SU-DHL-6 (cell line): ENCODE results near the gene DHRS7B.

Source experiments
- H2AFZ ChIP-seq: fragments of 200-600 bp; sonication (generic); 2 replicates; pipeline ENCODE4 v1.6.1; 2014; ENCODE audit warnings: low read depth, mild to moderate bottlenecking, moderate library complexity, mixed read lengths, antibody characterized with exemption, low read length; ENCODE audit not compliant: severe bottlenecking
- H3F3A ChIP-seq: fragments of 200-600 bp; shearing (Covaris generic); 2 replicates; pipeline ENCODE4 v1.6.0; 2016; ENCODE audit warnings: antibody characterized with exemption, mild to moderate bottlenecking; ENCODE audit not compliant: insufficient read depth
- H3K27ac ChIP-seq: fragments of 200-600 bp; sonication (generic); 2 replicates; pipeline ENCODE4 v1.5.1; 2016; ENCODE audit warnings: low read depth, mild to moderate bottlenecking, low read length, moderate library complexity, mixed read lengths
- H3K27me3 ChIP-seq: fragments of 200-600 bp; sonication (generic), shearing (Covaris generic); 2 replicates; pipeline ENCODE4 v1.6.0; 2014; ENCODE audit warnings: mild to moderate bottlenecking, low read length
- H3K36me3 ChIP-seq: fragments of 200-600 bp; sonication (generic); 2 replicates; pipeline ENCODE4 v1.6.1; 2014; ENCODE audit warnings: mild to moderate bottlenecking, low read length, mixed read lengths
- H3K4me2 ChIP-seq: fragments of 300-600, 200-600 bp; shearing (Covaris generic), sonication (generic); 2 replicates; pipeline ENCODE4 v1.6.0; 2014; ENCODE audit warnings: low read length, low read depth, mild to moderate bottlenecking; ENCODE audit not compliant: poor library complexity, severe bottlenecking
- H3K4me3 ChIP-seq: fragments of 200-600 bp; sonication (generic); 2 replicates; pipeline ENCODE4 v1.5.1; 2014; ENCODE audit warnings: antibody characterized with exemption, low read length, mild to moderate bottlenecking, mixed read lengths; ENCODE audit not compliant: insufficient read depth, poor library complexity, severe bottlenecking
- H3K79me2 ChIP-seq: fragments of 200-600 bp; sonication (generic); 2 replicates; pipeline ENCODE4 v1.6.1; 2014; ENCODE audit warnings: mild to moderate bottlenecking, low read length, moderate library complexity; ENCODE audit not compliant: insufficient read depth
- H3K9ac ChIP-seq: fragments of 200-600 bp; sonication (generic); 2 replicates; pipeline ENCODE4 v1.7.0; 2014; ENCODE audit warnings: mild to moderate bottlenecking, low read length
- H3K9me2 ChIP-seq: fragments of 200-600 bp; sonication (generic); replicated peaks from 2 replicates; pipeline ENCODE4 v1.6.1; 2014; ENCODE audit warnings: low read length; ENCODE audit not compliant: insufficient read depth
- H3K9me3 ChIP-seq: fragments of 200-600 bp; sonication (generic); 2 replicates; pipeline ENCODE4 v1.6.1; 2014; ENCODE audit warnings: low read length, mixed read lengths; ENCODE audit not compliant: insufficient read depth
- H4K20me1 ChIP-seq: fragments of 200-600 bp; sonication (generic); 2 replicates; pipeline ENCODE4 v1.6.1; 2014; ENCODE audit warnings: low read depth, mild to moderate bottlenecking, antibody characterized with exemption, low read length, moderate library complexity, mixed read lengths
- EZH2phosphoT487 ChIP-seq: fragments of 200-600 bp; sonication (generic), shearing (Covaris generic); conservative IDR thresholded peaks from 2 replicates; pipeline ENCODE4 v1.6.1; 2018; ENCODE audit warnings: mild to moderate bottlenecking, antibody characterized with exemption, low read length, moderate library complexity, mixed read lengths
- TF ChIP-seq, protein P1 (sequence below): fragments of 200-600 bp; sonication (generic); IDR thresholded peaks from one replicate; pipeline ENCODE4 v1.5.1; 2017; ENCODE audit warnings: antibody characterized with exemption, mild to moderate bottlenecking, low read length, moderate library complexity; ENCODE audit not compliant: insufficient read depth, poor library complexity, severe bottlenecking

DHRS7B gene

DNA sequence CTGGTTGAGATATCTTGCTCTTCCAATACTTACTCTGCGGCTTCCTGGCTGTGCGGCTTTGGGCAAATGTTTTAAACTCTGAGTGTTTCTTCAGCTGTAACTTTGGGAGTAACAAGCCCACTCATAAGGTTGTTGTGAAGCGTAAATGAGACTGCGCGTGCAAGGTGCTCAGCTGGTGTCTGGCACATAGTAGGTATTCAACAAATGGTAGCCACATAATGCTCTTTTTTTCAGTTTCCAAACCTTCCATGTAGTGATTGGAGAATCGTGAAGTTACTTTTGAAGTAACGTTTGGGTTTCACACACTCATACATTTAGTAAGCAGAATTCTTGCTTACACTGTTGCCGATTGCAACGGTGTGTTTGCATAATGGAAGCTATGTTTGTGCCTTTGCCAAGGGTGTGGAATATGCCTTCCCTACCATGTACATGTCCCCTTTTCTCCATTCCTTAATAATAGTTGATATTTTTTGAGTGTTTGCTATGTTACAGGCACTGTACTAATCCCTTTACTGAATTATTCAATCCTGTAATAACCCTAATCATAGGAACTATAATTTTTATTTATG, 829 bp downstream of the DHRS7B start:
- Histone ChIP-seq H3K4me3 (peak overlapping the region; percentile 90), H3K4me2 (peak overlapping the region; percentile 99), H3K27me3 (no peaks in the 10 kb centered on the region), H3K9me2 (no peaks in the 10 kb centered on the region), H3K36me3 (no peaks in the 10 kb centered on the region), H4K20me1 (no peaks in the 10 kb centered on the region), H2AFZ (peak overlapping the region; percentile 97), H3K27ac (peak overlapping the region; percentile 56; the same call in 1 of the 2 replicates), H3K9me3 (no peaks in the 10 kb centered on the region), H3K9ac (peak overlapping the region; percentile 88), H3F3A (peaks cover 19% of the 10 kb centered on the region; the same call in 1 of the 2 replicates), H3K79me2 (peaks cover 27% of the 10 kb centered on the region)
- no peak for TF ChIP-seq EZH2phosphoT487
- TF ChIP-seq, protein P1, sequence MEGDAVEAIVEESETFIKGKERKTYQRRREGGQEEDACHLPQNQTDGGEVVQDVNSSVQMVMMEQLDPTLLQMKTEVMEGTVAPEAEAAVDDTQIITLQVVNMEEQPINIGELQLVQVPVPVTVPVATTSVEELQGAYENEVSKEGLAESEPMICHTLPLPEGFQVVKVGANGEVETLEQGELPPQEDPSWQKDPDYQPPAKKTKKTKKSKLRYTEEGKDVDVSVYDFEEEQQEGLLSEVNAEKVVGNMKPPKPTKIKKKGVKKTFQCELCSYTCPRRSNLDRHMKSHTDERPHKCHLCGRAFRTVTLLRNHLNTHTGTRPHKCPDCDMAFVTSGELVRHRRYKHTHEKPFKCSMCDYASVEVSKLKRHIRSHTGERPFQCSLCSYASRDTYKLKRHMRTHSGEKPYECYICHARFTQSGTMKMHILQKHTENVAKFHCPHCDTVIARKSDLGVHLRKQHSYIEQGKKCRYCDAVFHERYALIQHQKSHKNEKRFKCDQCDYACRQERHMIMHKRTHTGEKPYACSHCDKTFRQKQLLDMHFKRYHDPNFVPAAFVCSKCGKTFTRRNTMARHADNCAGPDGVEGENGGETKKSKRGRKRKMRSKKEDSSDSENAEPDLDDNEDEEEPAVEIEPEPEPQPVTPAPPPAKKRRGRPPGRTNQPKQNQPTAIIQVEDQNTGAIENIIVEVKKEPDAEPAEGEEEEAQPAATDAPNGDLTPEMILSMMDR, result no peak

DNA sequence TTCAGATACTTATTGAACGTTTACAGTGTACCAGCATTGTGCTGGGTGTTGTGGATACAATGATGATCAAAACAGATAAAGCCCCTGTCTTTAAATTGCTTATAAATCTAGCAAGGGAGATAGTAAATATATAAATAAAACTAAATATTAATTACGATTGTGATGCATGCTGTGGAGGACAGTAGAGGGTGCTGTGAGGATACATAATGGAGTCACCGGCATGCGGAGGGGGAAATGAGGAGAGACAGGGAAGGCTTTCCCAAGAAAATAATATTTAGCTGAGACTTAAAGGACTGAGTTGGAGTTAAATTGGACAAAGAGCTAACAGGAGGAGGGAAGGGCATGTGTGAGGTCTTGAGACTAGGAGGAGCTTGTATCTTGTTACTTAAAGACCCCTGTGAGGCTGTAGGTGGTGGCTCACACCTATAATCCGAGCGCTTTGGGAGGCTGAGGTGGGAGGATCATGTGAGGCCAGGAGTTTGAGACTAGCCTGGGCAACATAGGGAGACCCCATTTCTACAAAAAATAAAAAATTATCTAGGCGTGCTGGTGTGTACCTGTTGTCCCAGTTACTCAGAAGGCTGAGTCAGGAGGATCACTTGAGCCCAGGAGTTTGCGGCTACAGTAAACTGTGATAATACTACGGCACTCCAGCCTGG, 2.4 kb downstream of the DHRS7B start:
- 0 out of 2 replicates have a peak, but pooled peaks cover 3% of the 10 kb centered on the region for H3K36me3 ChIP-seq
- no peak overlapping the region for H3K4me2 ChIP-seq
- H3K9ac ChIP-seq, result no peak overlapping the region
- H3K9me2 ChIP-seq, result no peaks in the 10 kb centered on the region
- no peaks in the 10 kb centered on the region for H4K20me1 ChIP-seq
- peaks cover 19% of the 10 kb centered on the region; the same call in 1 of the 2 replicates for H3F3A ChIP-seq
- H3K79me2 ChIP-seq, result peaks cover 34% of the 10 kb centered on the region
- no peak overlapping the region for H3K27ac ChIP-seq
- TF ChIP-seq, protein P1, result no peak
- no peak for TF ChIP-seq EZH2phosphoT487
- H3K4me3 ChIP-seq, result no peak overlapping the region
- H2AFZ ChIP-seq, result no peak overlapping the region
- H3K9me3 ChIP-seq, result peaks cover 5% of the 10 kb centered on the region; the same call in 1 of the 2 replicates
- H3K27me3 ChIP-seq, result no peaks in the 10 kb centered on the region

- TF ChIP-seq EZH2phosphoT487, result no peak
- TF ChIP-seq, protein P1, result no peak
- no peaks in the 10 kb centered on the region for H3K27me3 ChIP-seq
- H2AFZ ChIP-seq, result no peak overlapping the region
- H3K4me2 ChIP-seq, result no peak overlapping the region
- H3K4me3 ChIP-seq, result no peak overlapping the region
- H3K79me2 ChIP-seq, result peaks cover 34% of the 10 kb centered on the region
- no peaks in the 10 kb centered on the region for H3K9me2 ChIP-seq
- peaks cover 12% of the 10 kb centered on the region; the same call in 1 of the 2 replicates for H3F3A ChIP-seq
- H3K36me3 ChIP-seq, result 0 out of 2 replicates have a peak, but pooled peaks cover 3% of the 10 kb centered on the region
- H3K9ac ChIP-seq, result no peak overlapping the region
- no peak overlapping the region for H3K27ac ChIP-seq
- peaks cover 13% of the 10 kb centered on the region; the same call in 1 of the 2 replicates for H3K9me3 ChIP-seq
- H4K20me1 ChIP-seq, result no peaks in the 10 kb centered on the region
Observed at GRCh38 chr17:21131137-21131536, 4.4 kb downstream of the DHRS7B start.
